SJCRH30 (cell line): ENCODE results near the gene SLC1A2. TPM values are rescaled to one million over a fixed set of nuclear protein-coding genes. Genes with fewer than 3 reads are reported as not detected.

ENCODE experiments used
- DNase-seq, 2 experiments: peaks; one replicate each; pipeline ENCODE4 v3.0.0-alpha.2; 2015 to 2020
- H3K27ac ChIP-seq: fragments of 250-450 bp; sonication (Bioruptor Pico); 2 replicates; pipeline ENCODE4 v1.5.1; 2020; ENCODE audit warnings: mild to moderate bottlenecking, moderate library complexity
- H3K27me3 ChIP-seq: fragments of 250-450 bp; sonication (Bioruptor Pico); 2 replicates; pipeline ENCODE4 v1.5.1; 2020; ENCODE audit warnings: mild to moderate bottlenecking, moderate library complexity
- H3K36me3 ChIP-seq: fragments of 250-450 bp; sonication (Bioruptor Pico); 2 replicates; pipeline ENCODE4 v1.5.1; 2020; ENCODE audit warnings: mild to moderate bottlenecking, moderate library complexity
- H3K4me1 ChIP-seq: fragments of 250-450 bp; sonication (Bioruptor Pico); 2 replicates; pipeline ENCODE4 v1.5.1; 2020; ENCODE audit warnings: mild to moderate bottlenecking, moderate library complexity
- H3K4me3 ChIP-seq: fragments of 250-450 bp; sonication (Bioruptor Pico); 2 replicates; pipeline ENCODE4 v1.5.1; 2020; ENCODE audit warnings: mild to moderate bottlenecking, moderate library complexity
- H3K9me3 ChIP-seq: fragments of 250-450 bp; sonication (Bioruptor Pico); replicated peaks from 2 replicates; pipeline ENCODE4 v1.5.1; 2020; ENCODE audit warnings: mild to moderate bottlenecking, moderate library complexity
- total RNA-seq: library from RNA; depleted of rRNA; stranded (reverse); fragments of >200 nt; shearing (Covaris generic); gene quantifications from 2 replicates; pipeline ENCODE4 v1.2.3, GENCODE V29; 2014

The SLC1A2 gene
- total RNA-seq, 1 experiment from 2014 or later, result not detected

DNA sequence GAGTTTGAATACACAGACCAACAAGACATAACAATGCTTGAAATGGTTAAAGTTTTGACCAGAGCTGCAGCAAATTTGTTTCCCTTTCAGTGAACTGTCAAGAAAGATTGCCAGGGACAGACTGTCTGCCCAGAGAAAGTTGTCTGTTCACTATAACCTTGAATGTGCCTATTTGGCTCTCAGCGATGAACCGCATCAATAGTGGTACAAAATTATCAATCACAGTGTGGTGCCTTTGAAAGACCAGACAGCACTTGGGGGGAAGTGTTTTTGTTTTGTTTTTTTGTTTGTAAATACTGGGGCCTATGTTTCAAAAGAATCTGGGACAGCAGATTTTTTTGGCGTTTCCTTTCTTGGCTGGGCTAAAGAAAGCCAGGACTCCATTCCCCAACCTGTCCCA is 157.3 kb downstream of the SLC1A2 start:
- Histone ChIP-seq H3K27me3 (peaks cover 5% of the 10 kb centered on the region; the same call in 1 of the 2 replicates), H3K9me3 (no peaks in the 10 kb centered on the region), H3K27ac (no peak overlapping the region), H3K4me3 (no peak overlapping the region), H3K36me3 (no peaks in the 10 kb centered on the region), H3K4me1 (no peaks in the 10 kb centered on the region)
- DNase-seq, result no peak

DNA sequence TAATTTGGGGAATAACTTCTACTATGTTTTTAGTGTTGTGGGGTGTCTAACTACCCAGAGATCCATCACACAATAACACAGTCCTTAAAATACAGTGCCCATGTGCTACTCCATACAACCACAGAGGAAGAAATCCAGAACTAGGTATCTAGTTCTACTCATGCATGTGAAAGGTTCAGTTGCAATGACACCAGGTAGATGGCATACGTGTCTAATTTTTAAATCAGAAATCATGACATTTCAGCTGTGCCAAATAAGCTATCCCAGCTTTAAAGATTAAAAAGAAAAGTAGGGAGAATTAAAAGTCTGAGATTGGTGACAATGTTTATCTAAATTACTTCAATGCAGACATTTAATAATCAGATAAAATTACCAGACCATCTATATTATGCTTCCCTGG is 158.2 kb downstream of the SLC1A2 start:
- Histone ChIP-seq H3K36me3 (no peaks in the 10 kb centered on the region), H3K27ac (no peak overlapping the region), H3K9me3 (no peaks in the 10 kb centered on the region), H3K27me3 (peaks cover 5% of the 10 kb centered on the region; the same call in 1 of the 2 replicates), H3K4me3 (no peak overlapping the region), H3K4me1 (no peaks in the 10 kb centered on the region)
- no peak for DNase-seq

DNA sequence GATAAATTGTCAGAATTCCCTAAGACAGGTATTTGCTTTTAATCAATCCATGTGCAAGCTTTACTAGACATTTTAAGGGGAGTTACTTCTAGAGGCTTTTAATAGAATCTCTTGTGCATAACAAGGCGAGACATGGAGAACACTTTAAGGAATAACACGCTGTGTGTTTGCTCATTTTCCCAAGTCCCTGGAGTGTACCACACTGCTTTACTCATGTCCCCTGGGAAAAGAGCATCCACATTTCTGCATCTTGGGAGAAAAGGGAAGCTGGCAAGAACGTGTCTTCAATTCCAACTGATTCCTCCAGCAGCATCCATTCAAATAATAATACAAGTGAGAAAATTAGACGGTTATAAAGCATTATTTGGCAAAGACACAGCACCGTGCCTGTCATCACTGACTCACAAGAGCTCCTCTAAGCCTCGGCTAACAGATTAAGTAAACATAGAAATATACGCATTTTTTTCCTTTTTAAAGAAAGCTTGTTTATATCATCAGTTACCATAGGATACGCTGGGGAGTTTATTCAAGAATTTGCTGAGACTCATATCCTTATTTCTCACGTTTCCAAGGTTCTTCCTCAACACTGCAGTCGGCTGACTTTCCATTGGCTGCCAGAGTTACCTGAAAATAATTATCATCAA is 158.9 kb downstream of the SLC1A2 start:
- H3K36me3 ChIP-seq, result no peaks in the 10 kb centered on the region
- no peak overlapping the region for H3K27ac ChIP-seq
- H3K9me3 ChIP-seq, result no peaks in the 10 kb centered on the region
- H3K4me1 ChIP-seq, result no peaks in the 10 kb centered on the region
- no peak for DNase-seq
- peaks cover 10% of the 10 kb centered on the region; the same call in 1 of the 2 replicates for H3K27me3 ChIP-seq
- no peak overlapping the region for H3K4me3 ChIP-seq

DNA sequence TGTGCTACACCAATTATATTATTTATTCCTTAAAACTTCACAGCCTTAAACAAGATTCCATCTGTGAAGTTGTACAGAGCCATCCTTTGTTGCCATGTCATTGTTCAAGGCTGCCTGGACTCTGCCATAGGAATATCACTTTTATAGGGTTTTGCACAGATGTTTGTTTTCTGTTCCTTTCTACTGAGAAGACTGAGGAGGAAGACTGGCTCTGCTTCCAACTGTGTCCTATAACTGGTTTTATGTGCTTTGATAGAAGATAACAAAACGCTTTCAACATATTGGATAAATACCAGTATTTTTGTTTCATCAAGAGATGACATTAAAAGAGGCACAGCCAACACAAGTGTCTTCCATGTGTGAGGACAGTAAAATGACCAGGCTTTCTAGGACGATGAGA is 159.8 kb downstream of the SLC1A2 start:
- H3K27ac ChIP-seq, result no peak overlapping the region
- peaks cover 10% of the 10 kb centered on the region; the same call in 1 of the 2 replicates for H3K27me3 ChIP-seq
- DNase-seq, result no peak
- no peaks in the 10 kb centered on the region for H3K4me1 ChIP-seq
- H3K9me3 ChIP-seq, result no peaks in the 10 kb centered on the region
- no peak overlapping the region for H3K4me3 ChIP-seq
- no peaks in the 10 kb centered on the region for H3K36me3 ChIP-seq

DNA sequence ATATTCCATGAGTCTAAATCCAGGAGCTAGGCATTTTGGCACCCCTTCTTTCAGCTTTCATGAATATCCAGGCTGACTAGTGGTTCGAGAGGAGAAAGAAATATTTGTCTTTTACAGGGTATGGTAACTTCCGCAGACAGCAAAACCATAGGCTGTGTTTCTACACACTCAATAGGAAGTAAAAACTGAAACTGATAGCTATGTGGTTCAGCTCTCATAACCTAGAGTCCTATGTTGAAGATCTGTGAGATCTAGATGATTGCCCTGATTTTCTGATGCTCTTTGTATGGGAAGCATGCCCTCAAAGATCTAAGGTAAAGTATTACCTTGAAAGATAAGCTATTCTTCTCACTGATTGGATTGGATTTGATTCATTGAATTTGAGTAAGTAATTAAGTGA is 162.1 kb downstream of the SLC1A2 start:
- H3K27ac ChIP-seq, result no peak overlapping the region

DNA sequence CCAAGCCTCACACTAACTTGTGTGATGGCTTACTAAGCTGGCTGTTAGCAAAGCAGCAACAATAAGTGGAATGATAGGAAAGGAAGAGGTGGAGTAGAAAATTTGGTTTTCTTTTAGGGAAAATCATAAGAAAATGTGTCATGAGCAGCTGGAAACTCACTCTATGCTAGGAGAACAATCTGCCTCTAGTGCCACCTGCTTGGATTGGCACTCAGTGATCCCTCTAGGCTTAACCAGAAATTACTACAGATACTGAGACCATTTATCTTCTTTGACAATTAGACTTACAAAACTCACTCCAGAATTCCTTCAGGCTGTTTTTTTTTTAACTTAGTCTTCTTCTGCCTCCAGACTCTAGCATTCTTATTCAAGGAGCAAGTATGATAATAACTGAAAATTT is 163.1 kb downstream of the SLC1A2 start:
- Histone ChIP-seq H3K36me3 (no peaks in the 10 kb centered on the region), H3K4me1 (no peaks in the 10 kb centered on the region), H3K27me3 (peaks cover 12% of the 10 kb centered on the region), H3K27ac (no peak overlapping the region), H3K9me3 (no peaks in the 10 kb centered on the region), H3K4me3 (no peak overlapping the region)
- no peak for DNase-seq

More for the DNA sequence above, 162.1 kb downstream of the SLC1A2 start:
- H3K4me1 ChIP-seq, result no peaks in the 10 kb centered on the region
- H3K27me3 ChIP-seq, result peaks cover 14% of the 10 kb centered on the region
- no peak overlapping the region for H3K4me3 ChIP-seq
- H3K9me3 ChIP-seq, result no peaks in the 10 kb centered on the region
- H3K36me3 ChIP-seq, result no peaks in the 10 kb centered on the region
- DNase-seq, result no peak

DNA sequence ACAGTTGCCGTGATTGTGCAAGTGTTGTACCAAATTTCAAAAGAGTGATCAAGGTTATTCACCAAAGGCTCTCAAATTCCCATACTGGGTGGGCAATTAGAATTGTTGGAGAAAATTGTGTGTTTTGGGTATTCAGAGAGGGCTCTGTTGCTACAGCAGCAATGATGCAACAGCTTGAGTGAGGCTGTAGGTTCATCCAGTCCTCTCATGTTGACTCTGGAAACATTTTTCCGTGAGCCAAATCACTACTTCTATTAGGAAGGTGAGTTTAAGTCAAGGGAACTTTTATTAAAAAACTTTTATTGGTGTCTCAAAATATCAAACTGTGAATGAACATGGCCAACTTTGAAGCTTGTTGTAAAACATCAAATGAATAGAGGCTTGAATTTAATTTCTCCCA is 163.8 kb downstream of the SLC1A2 start:
- Histone ChIP-seq H3K4me1 (no peaks in the 10 kb centered on the region), H3K27ac (no peak overlapping the region), H3K4me3 (no peak overlapping the region), H3K36me3 (no peaks in the 10 kb centered on the region), H3K27me3 (peaks cover 9% of the 10 kb centered on the region), H3K9me3 (no peaks in the 10 kb centered on the region)
- no peak for DNase-seq

DNA sequence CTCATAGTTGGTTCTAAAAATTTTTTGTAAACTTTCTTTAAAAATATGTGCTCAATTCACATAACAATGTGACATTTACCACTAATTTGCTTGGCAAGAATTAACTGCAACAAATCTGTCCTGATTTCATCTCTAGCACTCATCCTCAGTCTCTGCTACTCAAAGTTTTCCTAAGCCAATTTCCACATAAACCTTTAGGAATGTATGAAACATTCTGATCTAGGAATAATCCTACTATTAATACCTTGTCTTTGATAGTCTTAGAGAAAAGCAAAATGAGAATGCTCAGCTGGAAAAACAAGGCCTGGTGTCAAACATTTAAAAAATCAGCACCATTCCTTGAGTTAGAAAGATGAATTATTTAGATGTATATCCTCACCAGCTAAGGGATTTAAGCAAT is 166.1 kb downstream of the SLC1A2 start:
- no peaks in the 10 kb centered on the region for H3K9me3 ChIP-seq
- no peak overlapping the region for H3K27ac ChIP-seq
- no peak for DNase-seq
- peaks cover 9% of the 10 kb centered on the region for H3K27me3 ChIP-seq
- no peaks in the 10 kb centered on the region for H3K4me1 ChIP-seq
- no peak overlapping the region for H3K4me3 ChIP-seq
- no peaks in the 10 kb centered on the region for H3K36me3 ChIP-seq

DNA sequence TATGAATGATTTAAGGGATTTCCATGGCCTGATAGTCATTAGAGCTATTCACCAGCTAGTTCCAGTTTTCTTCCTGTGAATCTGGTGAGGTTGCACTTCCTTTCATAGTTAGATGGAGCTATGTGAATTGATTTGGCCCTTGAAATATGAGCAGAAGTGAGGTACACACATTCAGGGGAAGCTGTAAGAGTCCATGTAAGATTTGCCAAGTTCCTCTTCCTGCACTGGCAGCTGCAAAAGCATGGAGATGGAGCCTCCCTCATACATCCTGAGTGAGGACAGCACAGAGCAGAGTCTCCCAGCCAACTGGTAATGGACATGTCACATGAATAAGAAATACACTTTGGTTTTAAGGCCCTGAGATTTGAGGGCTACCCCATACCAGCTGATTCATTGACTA is 168.7 kb downstream of the SLC1A2 start:
- no peaks in the 10 kb centered on the region for H3K9me3 ChIP-seq
- no peak overlapping the region for H3K27ac ChIP-seq
- no peaks in the 10 kb centered on the region for H3K4me1 ChIP-seq
- DNase-seq, result no peak
- no peak overlapping the region for H3K4me3 ChIP-seq
- H3K27me3 ChIP-seq, result peaks cover 5% of the 10 kb centered on the region
- no peaks in the 10 kb centered on the region for H3K36me3 ChIP-seq

DNA sequence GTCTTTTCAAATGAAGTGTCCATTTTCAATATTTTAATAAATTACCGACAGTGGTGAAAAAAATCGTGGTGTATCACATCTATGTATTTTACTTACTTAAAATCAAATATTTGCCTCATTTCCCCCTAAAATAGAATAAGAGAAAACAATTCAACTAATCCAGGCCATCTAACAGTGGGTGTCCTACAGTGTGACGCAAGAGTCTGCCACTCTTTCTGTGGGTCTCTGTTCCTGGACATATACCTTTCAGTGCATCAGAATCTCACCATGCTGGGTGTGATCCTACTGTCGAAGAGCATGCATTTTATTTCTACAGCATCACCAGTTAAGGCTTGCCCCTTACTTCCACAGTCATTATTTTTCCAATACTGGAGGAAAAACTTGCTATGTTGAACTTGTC is 169.2 kb downstream of the SLC1A2 start:
- DNase-seq, result no peak
- H3K9me3 ChIP-seq, result no peaks in the 10 kb centered on the region
- H3K36me3 ChIP-seq, result no peaks in the 10 kb centered on the region
- H3K27ac ChIP-seq, result no peak overlapping the region
- no peaks in the 10 kb centered on the region for H3K4me1 ChIP-seq
- H3K27me3 ChIP-seq, result peaks cover 5% of the 10 kb centered on the region
- no peak overlapping the region for H3K4me3 ChIP-seq

DNA sequence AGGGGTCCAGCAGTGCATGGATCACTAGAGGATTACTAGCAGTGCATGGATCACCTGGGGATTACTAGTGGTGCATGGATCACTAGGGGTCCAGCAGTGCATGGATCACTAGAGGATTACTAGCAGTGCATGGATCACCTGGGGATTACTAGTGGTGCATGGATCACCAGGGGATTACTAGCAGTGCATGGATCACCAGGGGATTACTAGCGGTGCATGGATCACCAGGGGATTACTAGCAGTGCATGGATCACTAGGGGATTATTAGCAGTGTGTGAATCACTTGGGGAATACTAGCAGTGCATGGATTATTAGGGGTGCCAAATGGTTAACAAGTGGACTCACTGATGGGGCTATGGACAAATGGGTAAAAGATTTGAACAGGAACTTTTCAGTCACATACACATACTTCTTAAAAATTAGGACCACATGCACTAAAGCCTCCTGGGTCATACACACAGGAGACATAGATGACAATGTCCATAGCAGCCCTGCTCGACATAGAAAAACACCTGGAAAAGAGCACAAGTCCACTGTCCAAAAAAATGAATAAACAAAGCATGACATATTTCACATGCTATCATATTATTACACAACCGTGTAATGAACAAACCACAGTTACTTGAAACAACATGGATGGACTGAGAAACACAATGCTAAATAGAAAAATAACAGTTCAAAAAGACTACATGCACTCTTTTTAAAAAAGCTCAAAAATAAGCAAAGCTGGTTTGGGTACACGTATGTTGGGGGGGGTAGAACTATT is 170.6 kb downstream of the SLC1A2 start:
- Histone ChIP-seq H3K4me1 (no peaks in the 10 kb centered on the region), H3K9me3 (no peaks in the 10 kb centered on the region)

DNA sequence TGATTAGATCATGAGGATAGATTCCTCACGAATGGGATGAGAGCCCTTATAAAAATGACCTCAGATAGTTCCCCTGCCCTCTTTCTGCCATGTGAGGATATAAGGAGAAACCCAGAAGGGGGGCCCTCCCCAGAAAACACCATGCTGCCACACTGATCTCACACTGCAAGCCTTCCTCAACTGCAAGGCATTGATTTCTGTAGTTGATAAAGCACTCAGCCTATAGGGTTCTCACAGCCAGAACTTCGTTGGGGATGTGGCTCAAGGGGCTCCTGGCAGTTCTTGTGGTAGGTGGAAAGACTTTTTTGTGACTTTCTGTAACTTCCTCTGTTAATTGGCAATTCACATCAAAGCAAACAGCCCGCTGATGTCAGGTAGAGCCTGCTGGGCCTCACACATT is 171.5 kb downstream of the SLC1A2 start:
- Histone ChIP-seq H3K4me1 (no peaks in the 10 kb centered on the region), H3K36me3 (no peaks in the 10 kb centered on the region), H3K27me3 (no peaks in the 10 kb centered on the region; the same call in 1 of the 2 replicates), H3K4me3 (no peak overlapping the region), H3K27ac (no peak overlapping the region), H3K9me3 (no peaks in the 10 kb centered on the region)
- DNase-seq, result no peak

More for the DNA sequence above, 170.6 kb downstream of the SLC1A2 start:
- DNase-seq, result no peak
- H3K4me3 ChIP-seq, result no peak overlapping the region
- H3K36me3 ChIP-seq, result no peaks in the 10 kb centered on the region
- H3K27me3 ChIP-seq, result peaks cover 5% of the 10 kb centered on the region
- no peak overlapping the region for H3K27ac ChIP-seq

DNA sequence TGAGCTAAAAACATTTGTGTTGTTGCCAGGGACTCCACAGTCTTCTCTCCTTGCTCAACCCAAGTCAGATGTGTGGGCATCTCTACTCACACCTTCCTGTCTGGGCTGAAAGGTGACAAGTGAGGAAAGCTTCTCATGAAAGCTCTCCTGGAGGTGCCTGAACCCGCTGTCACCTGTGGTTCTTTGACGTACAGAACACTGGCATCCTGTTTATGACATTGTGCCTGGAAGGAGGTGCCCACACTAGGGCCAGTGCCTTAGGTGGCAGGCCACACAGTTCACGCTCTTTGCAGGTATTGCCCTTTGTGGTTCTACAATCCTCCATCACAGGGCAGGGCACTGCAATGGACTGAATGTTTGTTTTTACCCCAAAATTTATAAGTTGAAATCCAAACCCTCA is 171.9 kb downstream of the SLC1A2 start:
- no peaks in the 10 kb centered on the region; the same call in 1 of the 2 replicates for H3K27me3 ChIP-seq
- no peaks in the 10 kb centered on the region for H3K36me3 ChIP-seq
- H3K4me1 ChIP-seq, result no peaks in the 10 kb centered on the region
- H3K4me3 ChIP-seq, result no peak overlapping the region
- DNase-seq, result no peak
- H3K27ac ChIP-seq, result no peak overlapping the region
- H3K9me3 ChIP-seq, result no peaks in the 10 kb centered on the region

DNA sequence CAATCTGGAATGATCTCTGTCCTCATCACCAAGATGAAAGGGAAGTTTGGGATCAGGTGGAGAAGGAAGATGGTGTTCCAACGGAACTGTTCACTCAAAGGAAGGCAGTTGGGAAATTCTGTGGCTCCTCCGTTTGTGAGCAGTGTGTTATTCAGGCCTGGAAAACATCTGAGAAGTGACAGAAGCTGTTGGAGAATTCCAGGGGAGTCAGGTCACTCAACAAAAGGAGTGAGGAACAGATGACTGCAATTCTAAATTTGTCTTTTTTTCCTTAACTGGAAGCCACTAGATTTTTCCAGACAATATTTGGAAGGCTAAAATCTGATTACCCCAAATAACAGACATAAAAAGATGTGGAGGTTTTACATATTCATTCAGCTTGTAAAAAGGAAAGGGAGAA is 172.6 kb downstream of the SLC1A2 start:
- no peak overlapping the region for H3K27ac ChIP-seq
- no peak overlapping the region for H3K4me3 ChIP-seq
- H3K4me1 ChIP-seq, result no peaks in the 10 kb centered on the region
- H3K36me3 ChIP-seq, result no peaks in the 10 kb centered on the region
- DNase-seq, result no peak
- no peaks in the 10 kb centered on the region for H3K9me3 ChIP-seq
- H3K27me3 ChIP-seq, result no peaks in the 10 kb centered on the region; the same call in 1 of the 2 replicates

DNA sequence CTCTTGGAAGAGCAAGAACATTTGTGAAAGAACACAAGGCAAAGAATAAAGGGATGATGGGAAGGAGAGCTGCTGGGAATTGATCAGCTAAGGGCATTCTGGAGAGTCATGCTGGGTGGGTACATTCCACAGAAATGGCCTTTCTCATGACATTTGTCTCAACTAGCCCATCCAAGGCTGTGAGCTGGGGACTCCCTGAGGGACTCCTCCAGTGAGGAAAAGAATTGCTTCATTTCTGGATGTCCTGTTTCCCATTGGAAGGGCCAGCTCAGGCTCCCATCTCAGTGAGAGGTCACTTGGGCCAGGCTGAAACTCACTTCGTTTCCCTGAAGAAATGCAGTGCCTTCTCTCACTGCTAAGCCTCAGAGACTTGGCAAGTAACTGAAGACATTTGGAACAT is 173.6 kb downstream of the SLC1A2 start:
- no peaks in the 10 kb centered on the region for H3K36me3 ChIP-seq
- no peaks in the 10 kb centered on the region for H3K9me3 ChIP-seq
- H3K4me1 ChIP-seq, result no peaks in the 10 kb centered on the region
- no peaks in the 10 kb centered on the region for H3K27me3 ChIP-seq
- H3K4me3 ChIP-seq, result no peak overlapping the region
- DNase-seq, result no peak
- no peak overlapping the region for H3K27ac ChIP-seq

DNA sequence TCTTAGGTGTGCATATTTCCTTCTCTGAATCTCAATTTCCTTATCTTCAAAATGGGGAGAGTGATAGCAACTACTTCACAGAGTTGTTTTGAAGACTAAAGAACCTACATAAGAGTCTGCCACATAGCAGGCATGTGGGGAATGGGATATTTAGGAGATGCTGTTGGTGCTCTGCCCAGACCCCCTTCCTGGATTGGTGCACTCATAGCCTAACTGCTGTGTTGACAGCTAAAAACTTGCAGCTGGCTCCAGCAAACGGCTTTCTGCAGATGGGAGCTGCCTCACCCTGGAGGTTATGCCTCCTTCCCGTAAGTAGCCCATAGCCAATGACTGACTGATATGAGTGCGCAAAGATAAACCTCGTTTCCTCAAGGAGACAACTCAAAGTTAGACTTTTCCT is 174.3 kb downstream of the SLC1A2 start:
- Histone ChIP-seq H3K36me3 (no peaks in the 10 kb centered on the region), H3K27me3 (no peaks in the 10 kb centered on the region), H3K4me1 (no peaks in the 10 kb centered on the region), H3K27ac (no peak overlapping the region), H3K4me3 (no peak overlapping the region), H3K9me3 (no peaks in the 10 kb centered on the region)
- no peak for DNase-seq
